C4-2B (cell line): ENCODE results near the gene SCG5.

Experiments used
- ZFX ChIP-seq: fragments of 450-650 bp; IDR thresholded peaks from 2 replicates; pipeline ENCODE4 v1.6.1; 2017
- TF ChIP-seq, protein P1 (sequence below): fragments of 450-650 bp; conservative IDR thresholded peaks from 2 replicates; pipeline ENCODE4 v1.5.1; 2017; ENCODE audit warnings: mild to moderate bottlenecking

DNA sequence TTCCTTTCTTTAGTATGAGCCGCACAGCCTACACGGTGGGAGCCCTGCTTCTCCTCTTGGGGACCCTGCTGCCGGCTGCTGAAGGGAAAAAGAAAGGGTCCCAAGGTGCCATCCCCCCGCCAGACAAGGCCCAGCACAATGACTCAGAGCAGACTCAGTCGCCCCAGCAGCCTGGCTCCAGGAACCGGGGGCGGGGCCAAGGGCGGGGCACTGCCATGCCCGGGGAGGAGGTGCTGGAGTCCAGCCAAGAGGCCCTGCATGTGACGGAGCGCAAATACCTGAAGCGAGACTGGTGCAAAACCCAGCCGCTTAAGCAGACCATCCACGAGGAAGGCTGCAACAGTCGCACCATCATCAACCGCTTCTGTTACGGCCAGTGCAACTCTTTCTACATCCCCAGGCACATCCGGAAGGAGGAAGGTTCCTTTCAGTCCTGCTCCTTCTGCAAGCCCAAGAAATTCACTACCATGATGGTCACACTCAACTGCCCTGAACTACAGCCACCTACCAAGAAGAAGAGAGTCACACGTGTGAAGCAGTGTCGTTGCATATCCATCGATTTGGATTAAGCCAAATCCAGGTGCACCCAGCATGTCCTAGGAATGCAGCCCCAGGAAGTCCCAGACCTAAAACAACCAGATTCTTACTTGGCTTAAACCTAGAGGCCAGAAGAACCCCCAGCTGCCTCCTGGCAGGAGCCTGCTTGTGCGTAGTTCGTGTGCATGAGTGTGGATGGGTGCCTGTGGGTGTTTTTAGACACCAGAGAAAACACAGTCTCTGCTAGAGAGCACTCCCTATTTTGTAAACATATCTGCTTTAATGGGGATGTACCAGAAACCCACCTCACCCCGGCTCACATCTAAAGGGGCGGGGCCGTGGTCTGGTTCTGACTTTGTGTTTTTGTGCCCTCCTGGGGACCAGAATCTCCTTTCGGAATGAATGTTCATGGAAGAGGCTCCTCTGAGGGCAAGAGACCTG, 89.5 kb downstream of the SCG5 start:
- TF ChIP-seq, protein P1, sequence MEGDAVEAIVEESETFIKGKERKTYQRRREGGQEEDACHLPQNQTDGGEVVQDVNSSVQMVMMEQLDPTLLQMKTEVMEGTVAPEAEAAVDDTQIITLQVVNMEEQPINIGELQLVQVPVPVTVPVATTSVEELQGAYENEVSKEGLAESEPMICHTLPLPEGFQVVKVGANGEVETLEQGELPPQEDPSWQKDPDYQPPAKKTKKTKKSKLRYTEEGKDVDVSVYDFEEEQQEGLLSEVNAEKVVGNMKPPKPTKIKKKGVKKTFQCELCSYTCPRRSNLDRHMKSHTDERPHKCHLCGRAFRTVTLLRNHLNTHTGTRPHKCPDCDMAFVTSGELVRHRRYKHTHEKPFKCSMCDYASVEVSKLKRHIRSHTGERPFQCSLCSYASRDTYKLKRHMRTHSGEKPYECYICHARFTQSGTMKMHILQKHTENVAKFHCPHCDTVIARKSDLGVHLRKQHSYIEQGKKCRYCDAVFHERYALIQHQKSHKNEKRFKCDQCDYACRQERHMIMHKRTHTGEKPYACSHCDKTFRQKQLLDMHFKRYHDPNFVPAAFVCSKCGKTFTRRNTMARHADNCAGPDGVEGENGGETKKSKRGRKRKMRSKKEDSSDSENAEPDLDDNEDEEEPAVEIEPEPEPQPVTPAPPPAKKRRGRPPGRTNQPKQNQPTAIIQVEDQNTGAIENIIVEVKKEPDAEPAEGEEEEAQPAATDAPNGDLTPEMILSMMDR, result no peak
- TF ChIP-seq ZFX, result no peak
